ENCODE results near the gene CRHR1.

Gene CRHR1

GRCh38 chr17:45824901-45825492, 40.9 kb downstream of the CRHR1 start:
- no peak for DNase-seq

DNA sequence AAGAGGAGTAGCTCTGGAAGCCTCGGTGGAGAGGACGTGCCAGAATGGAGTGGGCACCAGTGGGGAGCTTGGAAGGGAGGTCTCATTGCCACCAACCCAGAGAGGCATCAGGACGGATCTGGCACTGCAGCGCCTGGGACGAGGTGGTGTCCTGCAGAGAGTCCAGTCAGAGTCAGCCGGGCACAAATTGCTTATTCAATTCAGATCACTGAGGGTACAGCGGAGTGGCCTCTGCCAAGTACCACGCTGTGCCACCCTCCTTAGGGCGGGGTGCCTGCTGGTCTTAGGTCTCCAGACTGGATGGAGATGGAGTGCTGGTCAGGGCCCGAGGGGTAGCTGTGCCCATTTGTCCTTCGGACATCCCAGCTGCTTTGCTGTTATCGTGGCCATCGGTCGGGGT, 41.7 kb downstream of the CRHR1 start:
- no peak for DNase-seq

- no peak for DNase-seq
Observed at GRCh38 chr17:45826919-45827588, 42.9 kb downstream of the CRHR1 start.

DNA sequence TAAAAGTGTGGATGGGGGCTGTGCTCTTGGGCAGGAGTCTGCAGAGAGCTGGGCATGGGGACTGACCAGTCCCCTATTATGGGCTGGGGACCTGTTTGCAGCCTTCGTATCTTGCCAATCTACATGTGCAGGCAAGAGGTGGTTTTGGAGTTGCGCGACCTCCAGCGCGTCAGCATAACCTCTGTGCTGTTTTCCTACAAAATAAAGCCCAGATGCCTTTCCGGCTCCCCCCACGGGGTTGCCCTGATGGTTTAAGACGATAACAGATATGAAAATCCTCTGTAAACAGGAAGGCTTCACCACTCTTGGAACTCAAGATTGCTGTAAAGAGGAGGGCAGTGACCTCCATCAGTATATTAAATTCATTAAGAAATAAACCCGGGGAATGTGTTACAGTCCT, 44.1 kb downstream of the CRHR1 start:
- DNase-seq = no peak

DNA sequence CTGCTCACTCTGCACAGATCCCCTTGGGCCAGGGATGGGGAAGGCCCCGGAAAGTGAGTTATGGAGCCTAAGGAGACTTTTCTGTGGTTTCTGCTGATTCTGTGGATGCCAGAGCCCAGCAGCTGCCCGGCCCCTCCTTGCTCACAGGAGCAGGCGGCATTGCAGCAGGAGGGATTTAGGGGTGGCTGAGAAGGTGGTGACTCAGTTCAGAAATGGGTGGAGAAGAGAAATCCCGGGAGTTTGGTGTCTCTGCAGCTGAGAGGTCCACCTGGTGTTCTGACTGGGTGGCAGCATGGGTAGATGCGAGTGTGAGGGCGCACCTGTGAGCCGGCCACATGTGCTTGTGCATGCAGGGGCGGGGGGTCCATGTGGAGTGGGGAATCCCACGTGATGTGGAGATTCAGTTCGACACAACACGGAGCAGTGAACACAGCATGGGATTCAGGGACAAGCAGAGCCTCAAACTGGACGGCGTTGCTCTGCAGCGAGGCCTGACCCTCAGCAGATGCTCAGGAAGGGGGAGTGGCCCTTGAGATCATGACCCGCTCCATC, 44.5 kb downstream of the CRHR1 start:
- DNase-seq = no peak

GRCh38 chr17:45833920-45834319, 49.8 kb downstream of the CRHR1 start:
- no peak for DNase-seq

GRCh38 chr17:45834471-45835396, 50.6 kb downstream of the CRHR1 start:
- peak in 1 of 3 donors; percentile 5 for DNase-seq

GRCh38 chr17:45835481-45835880, 51.4 kb downstream of the CRHR1 start:
- no peak for DNase-seq

GRCh38 chr17:45836047-45837044, 52.2 kb downstream of the CRHR1 start:
- DNase-seq = no peak

- no peak for DNase-seq
Observed at GRCh38 chr17:45837187-45837586, 53.1 kb downstream of the CRHR1 start.

- no peak for DNase-seq
Observed at GRCh38 chr17:45837603-45838002, 53.5 kb downstream of the CRHR1 start.

DNA sequence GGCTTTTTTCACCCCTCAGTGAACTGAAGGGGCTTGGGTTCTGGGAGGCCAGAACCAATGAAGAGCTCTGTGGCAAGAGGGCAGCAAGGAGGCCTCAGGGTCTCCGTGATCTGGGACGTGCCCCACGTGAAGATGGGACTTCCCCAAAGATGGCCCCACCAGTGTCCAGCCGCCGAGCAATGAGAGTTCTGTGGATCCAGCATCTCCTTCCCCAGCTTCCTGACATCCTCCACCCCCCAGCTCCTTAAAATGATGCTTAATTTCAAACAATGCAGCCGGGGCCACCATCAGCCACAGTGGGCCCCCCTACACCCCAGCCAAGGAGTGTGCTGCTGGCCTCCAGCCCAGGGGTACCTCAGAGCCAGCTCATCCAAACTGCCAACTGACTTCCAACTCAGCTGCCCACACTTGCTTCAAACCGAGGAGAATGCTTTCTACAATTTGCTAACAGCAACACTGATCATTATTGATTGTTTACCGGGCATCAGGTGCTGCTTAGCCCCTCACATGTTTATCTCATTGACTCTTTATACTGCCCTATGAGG, 54.7 kb downstream of the CRHR1 start:
- DNase-seq = no peak

- DNase-seq = no peak
Observed at GRCh38 chr17:45839442-45839841, 55.3 kb downstream of the CRHR1 start.

DNA sequence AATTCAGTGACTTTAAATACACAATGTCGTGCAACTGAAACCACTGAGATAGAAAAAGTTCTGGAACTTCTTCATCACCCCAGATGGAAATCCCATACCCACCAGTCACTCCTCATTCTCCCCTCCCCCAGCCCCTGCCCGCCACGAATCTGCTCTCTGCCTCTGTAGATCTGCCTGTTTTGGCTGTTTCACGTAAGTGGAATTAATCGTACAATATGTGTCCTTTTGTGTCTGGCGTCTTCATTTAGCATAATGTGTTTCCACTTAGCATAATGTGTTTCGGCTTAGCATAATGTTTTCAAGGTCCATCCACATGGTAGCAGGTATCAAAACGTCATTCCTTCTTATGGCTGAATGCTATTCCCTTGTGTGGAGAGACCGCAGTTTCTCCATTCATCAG, 57.1 kb downstream of the CRHR1 start:
- DNase-seq = no peak

DNA sequence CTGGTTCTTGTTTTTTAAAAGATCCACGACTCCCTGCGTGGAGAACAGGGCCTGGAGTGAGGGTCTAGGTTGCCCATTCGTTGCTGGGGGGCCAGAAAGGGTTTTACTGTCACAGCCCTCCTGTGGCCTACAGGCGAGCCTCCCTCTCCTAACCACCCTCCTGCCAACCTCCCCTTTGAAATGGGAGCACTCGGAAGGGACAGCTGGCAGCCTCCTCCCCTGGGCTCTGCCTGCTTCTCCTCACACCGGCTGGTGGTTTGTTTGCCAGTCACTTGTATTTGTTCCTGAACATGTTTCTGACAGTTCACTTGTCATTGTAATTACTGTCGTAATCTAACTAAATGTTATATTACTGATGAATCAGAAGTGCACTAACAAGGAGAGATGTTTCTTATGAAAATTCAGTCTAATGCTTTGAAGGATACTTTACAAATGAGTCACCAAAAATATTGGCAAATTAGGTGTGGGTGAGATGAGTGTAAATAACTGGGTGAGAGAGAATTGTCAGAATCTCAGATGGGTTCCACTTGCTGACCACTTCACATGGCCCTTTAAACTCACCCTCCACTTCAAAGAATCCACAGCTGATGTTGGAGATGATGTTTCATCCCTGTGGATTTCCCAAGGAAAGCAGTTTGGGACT, 57.9 kb downstream of the CRHR1 start:
- no peak for DNase-seq

- DNase-seq = no peak
Observed at GRCh38 chr17:45843722-45844121, 59.6 kb downstream of the CRHR1 start.

DNA sequence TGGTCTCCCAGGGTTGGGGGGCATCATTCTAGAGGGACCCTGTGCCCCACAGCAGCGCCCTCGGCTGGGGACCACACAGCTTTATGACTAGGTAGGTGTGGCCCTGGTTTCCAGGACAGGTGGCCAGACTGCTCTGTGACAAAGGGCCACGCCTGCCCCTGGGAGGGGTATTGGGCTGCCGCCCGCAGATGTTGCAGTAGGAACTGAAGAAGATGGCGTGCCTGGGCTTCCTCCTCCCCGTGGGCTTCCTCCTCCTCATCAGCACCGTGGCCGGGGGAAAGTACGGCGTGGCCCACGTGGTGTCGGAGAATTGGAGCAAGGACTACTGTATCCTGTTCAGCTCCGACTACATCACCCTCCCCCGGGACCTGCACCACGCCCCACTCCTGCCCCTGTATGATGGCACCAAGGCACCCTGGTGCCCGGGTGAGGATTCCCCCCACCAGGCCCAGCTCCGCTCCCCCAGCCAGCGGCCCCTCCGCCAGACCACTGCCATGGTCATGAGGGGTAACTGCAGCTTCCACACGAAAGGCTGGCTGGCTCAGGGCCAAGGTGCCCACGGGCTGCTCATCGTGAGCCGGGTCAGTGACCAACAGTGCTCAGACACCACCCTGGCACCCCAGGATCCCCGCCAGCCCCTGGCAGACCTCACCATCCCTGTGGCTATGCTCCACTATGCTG, 60.7 kb downstream of the CRHR1 start, which contains the start of gene SPPL2C:
Gene SPPL2C, plus strand, starts transcription at position 187 of the 681 bp plus-strand sequence. Its CDS starts 26 bp downstream, at position 213.
- DNase-seq = no peak

DNA sequence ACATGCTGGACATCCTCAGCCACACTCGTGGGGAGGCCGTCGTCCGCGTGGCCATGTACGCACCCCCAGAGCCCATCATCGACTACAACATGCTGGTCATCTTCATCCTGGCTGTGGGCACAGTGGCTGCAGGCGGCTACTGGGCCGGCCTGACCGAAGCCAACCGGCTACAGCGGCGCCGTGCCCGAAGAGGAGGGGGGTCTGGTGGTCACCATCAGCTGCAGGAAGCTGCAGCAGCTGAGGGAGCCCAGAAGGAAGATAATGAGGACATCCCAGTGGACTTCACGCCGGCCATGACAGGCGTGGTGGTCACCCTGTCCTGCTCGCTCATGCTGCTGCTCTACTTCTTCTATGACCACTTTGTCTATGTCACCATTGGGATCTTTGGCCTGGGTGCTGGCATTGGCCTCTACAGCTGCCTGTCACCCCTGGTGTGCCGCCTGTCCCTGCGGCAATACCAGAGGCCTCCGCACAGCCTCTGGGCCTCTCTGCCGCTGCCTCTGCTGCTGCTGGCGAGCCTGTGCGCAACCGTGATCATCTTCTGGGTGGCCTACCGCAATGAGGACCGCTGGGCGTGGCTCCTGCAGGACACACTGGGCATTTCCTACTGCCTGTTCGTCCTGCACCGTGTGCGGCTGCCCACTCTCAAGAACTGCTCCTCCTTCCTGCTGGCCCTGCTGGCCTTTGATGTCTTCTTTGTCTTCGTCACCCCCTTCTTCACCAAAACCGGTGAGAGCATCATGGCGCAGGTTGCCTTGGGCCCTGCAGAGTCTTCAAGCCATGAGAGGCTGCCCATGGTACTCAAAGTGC, 61.5 kb downstream of the CRHR1 start:
- DNase-seq = no peak

DNA sequence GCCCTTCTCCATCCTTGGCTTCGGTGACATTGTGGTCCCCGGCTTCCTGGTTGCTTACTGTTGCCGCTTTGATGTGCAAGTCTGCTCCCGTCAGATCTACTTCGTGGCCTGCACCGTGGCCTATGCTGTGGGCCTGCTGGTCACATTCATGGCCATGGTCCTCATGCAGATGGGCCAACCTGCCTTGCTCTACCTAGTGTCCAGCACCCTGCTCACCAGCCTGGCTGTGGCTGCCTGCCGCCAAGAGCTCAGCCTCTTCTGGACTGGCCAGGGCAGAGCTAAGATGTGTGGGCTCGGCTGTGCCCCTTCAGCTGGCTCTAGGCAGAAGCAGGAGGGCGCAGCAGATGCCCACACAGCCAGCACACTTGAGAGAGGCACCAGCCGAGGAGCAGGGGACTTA, 62.1 kb downstream of the CRHR1 start:
- DNase-seq = no peak

- DNase-seq = no peak
Observed at GRCh38 chr17:45846646-45847045, 62.5 kb downstream of the CRHR1 start.
